HG02571 (cell line): ENCODE measurements around the gene ZNF683.

Source experiments
- ATAC-seq: cut with Tn5 transposase; IDR thresholded peaks from one replicate; pipeline ENCODE4 v1.9.1; 2021; ENCODE audit warnings: mild to moderate bottlenecking, moderate library complexity; ENCODE audit not compliant: unreplicated experiment

Gene ZNF683

DNA sequence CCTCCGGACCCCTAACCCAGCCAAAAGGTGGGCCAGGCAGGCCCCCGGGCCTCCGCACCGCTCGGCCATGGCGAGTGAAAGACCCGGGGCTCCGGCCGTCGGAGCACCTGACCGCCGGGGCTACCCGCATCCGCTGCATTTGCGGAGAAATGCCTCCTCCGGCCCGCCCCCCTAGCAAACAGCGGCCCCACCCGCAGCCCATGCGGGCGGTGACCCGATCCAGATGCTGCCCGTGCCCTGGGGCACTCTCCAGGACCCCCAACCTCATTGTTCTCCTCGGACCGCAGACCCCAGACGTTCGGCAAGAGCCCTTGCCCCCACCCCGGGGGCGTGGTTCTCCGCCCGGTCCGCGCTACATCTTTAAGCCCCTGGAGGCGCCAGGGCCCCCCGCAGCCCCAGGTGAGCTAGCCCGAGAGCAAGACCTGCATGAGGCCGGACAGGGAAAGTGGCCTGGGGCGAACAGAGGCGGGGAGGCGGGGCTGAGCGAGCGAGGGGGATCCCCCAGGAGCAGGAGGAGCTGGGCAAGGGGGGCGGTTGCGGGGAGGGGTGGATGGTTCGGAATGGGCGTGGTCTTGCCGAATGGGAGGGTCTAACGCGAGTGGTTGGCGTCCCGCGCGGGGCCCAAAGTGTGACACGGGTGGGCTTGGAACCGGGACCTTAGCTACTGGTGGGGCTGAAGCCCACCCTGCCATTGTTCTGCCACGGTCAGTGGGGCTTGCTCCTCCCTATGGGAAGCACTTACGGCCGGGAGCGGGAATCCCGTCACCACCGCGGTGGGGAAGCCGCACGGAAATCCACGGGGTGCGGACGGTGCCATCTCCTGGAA lies 12.4 kb downstream of the ZNF683 start:
- ATAC-seq: no peak

- ATAC-seq: no peak
Measured at GRCh38 chr1:26358411-26359384, 13.9 kb downstream of the ZNF683 start.

DNA sequence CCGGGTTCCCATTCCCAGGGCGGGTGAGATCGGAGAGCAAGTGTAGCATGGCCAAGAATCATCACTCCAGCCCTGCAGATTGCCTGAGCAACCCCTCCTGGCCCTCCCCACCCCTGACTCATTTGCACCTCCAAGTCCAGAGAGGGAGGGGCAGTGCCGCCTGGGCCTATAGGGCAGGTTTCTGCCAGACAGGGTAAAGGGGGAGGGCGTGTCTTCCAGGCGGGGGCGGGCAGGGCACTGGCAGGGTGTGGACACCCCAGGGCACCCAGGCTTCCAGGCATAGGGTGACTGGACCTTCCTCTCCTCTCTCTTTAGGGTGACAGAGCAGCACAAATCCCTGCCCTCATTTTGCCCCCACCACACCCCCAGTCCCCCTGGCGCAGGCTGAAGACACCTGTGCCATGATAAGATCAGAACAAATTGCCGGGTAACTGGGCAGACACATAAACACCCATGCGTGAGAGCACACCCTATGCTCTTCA lies 15.4 kb downstream of the ZNF683 start:
- no peak for ATAC-seq

- no peak for ATAC-seq
Measured at GRCh38 chr1:26356106-26356505, 16.4 kb downstream of the ZNF683 start.

- ATAC-seq: no peak
Measured at GRCh38 chr1:26354972-26355371, 17.6 kb downstream of the ZNF683 start.

DNA sequence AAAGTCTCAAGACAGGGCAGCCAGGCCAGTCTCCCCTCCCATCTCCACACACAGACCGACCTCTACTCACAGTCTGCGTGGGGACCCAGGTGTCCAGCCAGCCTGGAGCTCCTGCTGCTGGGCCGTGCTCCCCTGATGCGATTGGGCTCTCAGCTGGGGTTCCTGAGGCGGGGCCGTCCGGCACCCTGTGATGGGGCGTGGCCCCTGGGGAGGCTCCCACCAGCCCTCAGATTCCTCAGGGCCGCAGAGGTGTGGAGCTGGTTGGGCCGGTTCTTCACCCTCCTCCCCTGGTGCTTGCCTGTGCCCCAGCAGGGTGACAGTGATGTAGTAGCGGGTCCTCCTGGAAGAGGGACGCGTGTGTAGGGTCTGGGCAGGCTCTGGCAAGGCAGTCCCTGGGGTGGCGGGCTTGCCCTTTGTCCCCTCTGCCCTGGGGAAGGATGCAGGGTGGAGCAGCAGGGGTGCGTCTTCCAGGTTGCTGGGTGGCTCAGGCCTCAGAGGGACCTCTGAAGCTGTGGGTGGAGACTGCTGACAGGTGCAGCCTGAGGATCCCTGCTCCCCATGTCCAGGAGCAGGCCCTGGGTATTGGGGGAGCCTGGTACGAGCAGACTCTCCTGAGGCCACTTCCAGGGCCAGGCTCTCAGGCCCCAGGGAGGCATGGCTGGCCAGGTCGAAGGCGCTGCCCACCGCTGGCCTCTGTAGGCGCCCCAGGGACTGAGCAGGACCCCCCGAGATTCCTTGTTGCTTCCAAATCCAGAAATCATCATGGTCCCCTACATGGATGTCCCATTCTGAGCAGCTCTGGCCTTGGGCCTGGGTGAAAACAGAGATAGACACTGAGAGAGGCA lies 18.4 kb downstream of the ZNF683 start, which contains the start of gene CRYBG2:
Gene CRYBG2, minus strand, starts transcription at position 155 of the 845 bp plus-strand sequence. CDS start 7,473 bp downstream, outside the sequence.
- no peak for ATAC-seq

DNA sequence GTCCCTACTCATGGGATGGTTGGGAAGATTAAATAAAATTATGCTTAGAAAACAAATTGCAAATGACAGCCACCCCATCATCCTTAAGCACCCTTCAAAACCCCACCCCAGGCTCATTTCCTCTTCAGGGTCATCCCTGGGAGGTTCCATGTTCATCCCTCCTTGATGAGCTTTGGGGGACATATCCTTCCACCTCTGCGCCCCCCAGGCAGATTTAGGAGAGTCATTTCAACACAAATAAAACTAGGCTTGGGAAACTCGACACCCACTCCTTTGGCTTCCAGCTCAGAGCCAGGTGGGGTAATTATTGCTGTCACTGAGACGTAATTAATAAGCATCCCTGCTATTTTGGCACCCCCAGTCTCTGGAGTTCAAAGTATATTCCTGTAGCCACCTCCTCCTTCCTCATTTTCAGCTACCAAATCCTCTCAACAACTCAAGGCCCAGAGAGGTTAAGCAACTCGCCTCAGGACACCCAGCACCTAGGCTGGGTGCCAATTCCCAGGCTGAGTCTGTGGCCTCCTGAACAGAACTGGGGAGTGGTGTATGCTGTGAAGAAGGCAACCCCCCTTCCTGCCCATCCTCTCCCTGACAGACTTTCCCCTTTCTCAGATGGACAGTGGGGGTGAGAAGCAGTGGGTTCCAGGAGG lies 19.2 kb downstream of the ZNF683 start:
- ATAC-seq: no peak

- no peak for ATAC-seq
Measured at GRCh38 chr1:26352338-26352679, 20.2 kb downstream of the ZNF683 start.

DNA sequence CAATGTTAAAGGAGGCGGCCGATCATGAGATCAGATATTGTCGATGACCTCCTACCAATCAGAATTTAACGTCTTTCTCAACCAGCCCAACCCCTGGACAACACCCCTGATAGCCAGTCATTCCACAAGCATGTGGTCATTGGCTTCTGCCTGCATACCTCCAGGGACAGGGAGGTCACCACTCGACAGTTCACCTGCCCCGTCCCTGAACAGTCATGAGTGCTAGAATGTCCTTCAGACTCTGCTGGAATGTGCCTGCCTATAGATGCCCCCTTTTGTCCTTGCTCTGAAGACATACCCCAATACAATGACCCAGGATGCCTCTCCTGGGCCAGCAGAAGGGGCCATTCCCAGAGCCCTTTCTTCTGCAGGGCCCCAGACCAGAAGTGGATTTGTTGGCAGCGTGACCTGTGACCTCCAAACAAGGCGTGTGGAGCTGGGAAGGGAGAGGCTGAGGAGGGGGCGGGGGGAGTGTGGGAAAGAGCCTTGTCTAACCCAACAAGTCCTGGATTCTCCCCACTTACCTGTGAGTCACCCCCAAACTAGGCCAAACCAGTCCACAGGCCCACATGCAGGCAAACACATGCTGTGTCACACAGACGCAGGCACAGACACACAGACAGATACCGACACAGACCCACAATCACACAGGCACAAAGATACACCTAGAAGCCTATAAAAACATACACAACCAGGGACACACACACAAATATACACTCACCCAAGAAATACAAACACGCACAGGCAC lies 20.8 kb downstream of the ZNF683 start:
- ATAC-seq: no peak

- no peak for ATAC-seq
Measured at GRCh38 chr1:26350701-26351589, 21.6 kb downstream of the ZNF683 start.

GRCh38 chr1:26350343-26350700 lies 22.2 kb downstream of the ZNF683 start:
- ATAC-seq: no peak

GRCh38 chr1:26349877-26350244 lies 22.7 kb downstream of the ZNF683 start:
- no peak for ATAC-seq

- no peak for ATAC-seq
Measured at GRCh38 chr1:26349188-26349876, 23.2 kb downstream of the ZNF683 start.

GRCh38 chr1:26346274-26347033 lies 26.1 kb downstream of the ZNF683 start:
- ATAC-seq: no peak

DNA sequence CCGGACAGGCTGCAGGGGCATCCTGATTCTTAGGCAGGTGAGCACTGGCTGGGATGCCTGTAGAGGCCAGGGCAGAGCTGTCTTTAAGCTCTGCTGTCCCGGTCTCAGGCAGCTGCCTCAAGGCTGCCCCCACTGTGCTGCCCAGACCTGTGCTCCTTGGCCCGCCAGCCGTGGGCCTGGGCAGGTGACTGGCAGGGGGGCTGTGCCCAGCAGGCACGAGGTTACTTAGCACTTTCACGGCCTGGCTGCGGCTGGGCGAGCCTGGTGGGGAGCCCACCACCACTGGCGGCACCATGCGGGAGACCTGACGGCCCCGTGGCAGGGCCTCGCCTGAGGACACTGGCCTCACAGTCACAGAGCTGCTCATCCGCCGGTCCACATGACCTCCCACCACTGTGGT lies 26.8 kb downstream of the ZNF683 start:
- ATAC-seq: no peak

DNA sequence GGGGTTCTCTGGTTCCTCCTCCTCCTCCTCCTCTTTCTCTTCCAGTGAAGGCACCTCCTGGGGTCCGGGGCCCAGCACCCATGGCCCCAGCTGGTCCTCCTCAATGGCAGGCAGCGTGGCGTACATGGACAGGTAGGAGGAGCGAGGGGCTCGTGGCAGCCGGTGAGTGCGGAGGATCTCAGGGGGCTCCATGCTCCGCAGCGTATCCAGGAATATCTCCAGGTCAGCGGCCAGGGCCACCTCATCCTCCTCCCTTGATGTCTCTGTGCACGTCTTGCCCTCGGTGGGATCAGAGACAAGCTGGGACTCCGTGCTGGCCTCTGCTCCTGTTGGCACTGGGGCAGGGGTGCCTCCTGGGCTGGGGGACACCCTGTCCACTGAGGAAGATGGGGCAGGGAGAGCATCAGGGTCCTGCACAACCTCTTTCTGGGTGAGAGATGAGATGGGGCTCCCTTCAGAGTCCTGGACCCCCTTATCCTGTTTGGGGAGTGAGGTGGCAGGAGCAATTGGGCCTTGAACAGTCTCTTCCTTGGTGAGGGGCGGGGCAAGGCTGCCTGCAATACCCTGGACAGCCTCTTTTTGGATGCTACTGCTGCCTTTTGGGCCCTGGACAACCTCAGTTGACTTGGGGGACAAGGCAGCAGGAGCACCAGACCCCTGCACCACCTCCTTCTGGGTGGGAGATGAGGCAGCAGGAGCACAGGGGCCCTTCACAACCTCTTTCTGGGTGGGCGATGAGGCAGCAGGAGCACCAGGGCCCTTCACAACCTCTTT lies 28.2 kb downstream of the ZNF683 start:
- ATAC-seq: no peak
